T-helper 1 cell (primary cell): ENCODE results near the gene ZNF407.

ENCODE experiments used
- DNase-seq, 5 donors: peaks; one replicate each; pipeline ENCODE4 v3.0.0-alpha.2; 2012 to 2020

The ZNF407 gene

DNA sequence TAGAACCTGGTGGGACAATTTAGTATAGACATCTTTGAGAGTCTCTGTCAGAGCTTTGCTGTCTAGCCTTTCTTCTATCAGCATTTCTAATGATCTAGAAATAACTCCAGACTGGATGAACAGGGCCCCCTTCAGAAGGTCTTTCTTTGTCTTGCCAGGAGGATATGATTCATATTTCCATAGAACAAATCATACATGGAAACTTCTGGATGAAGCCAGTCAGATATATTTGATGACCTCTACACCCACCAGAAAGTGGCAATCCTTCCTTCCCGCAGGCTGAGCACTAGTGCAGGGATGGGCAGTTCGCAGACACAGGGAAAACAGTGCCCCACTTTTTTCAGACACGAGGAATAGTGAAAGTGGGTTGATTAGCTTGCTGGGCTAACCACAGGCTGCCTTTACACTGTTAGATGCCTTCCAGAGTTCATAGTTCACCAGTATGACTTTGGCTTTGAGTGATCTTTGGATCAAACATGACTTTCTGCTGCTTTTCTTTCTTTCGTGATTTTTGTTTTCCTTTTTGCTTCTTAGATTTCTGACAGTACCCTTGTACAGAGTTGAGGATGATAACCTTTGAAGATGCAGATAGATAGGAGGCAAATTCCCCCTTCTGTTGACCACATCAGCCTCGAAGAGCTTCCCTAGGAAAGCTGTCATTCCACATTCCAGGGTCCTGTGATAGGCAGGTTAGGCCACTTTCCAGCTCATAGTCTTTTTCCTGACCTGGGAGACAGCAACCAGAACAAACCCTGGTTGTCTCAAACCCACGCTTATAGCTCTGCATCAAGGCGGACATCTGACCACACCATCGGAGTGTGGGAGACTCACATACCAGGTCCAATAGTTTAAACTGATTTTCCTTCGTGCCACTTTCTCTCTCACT is 237.0 kb downstream of the ZNF407 start:
- no peak for DNase-seq

GRCh38 chr18:74836296-74837139 is 238.8 kb downstream of the ZNF407 start:
- no peak for DNase-seq

DNA sequence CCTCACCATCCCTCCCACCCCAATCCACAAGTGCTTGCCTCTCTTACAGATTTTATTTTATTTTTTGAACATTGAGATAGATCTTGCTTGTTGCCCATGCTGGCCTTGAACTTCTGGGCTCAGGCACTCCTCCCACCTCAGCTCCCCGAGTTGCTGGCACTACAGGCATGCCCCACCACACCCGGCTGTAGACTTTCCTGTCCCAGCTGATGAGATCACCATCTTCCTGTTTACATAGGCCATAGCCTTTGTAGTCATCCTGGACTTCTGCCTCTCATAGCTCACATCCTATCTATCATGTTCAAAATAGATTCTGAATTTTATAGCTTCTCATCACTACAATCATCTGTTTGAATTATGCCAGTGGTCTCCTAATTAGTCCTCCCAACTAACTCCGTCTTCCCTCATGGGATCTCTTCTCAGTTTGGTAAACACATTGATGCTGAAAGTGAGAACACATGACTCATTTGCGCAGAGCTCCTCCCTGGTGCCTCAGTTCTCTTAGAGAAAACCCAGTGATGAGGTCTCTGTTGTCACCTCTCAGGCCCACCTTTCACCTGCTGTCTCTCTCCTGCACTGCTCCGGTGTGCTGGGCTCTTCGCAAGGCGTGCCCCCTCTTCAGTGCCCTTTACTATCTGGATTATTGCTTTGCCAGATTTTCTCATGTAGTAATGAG is 243.0 kb downstream of the ZNF407 start:
- peak in 1 of 5 donors; percentile 41 for DNase-seq

- DNase-seq = no peak
These were observed 243.6 kb downstream of the ZNF407 start for GRCh38 chr18:74841248-74841647.

- DNase-seq = no peak
These were observed 251.6 kb downstream of the ZNF407 start for GRCh38 chr18:74849301-74849700.

GRCh38 chr18:74856434-74856833 is 258.8 kb downstream of the ZNF407 start:
- no peak for DNase-seq

- DNase-seq = no peak
These were observed 259.3 kb downstream of the ZNF407 start for GRCh38 chr18:74856928-74857327.

- no peak for DNase-seq
These were observed 260.2 kb downstream of the ZNF407 start for GRCh38 chr18:74857901-74858300.

GRCh38 chr18:74861154-74861553 is 263.5 kb downstream of the ZNF407 start:
- no peak for DNase-seq

- no peak for DNase-seq
These were observed 264.4 kb downstream of the ZNF407 start for GRCh38 chr18:74862094-74862493.

DNA sequence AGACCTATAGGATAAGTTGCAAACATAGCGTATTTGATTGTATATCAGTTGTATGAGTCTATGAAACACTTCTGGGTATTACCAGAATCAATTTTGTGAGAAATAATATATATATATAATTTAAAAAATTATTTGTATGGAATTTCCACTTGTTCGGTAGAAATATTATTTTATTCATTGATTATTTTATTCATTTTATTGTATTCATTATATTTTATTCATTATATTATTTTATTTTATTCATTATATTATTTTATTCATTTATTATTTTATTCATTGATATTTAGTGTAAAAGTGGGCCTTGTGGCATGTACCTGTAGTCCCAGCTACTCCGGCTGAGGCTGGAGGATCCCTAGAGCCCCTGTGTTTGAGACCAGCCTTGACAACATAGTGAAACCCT is 268.9 kb downstream of the ZNF407 start:
- DNase-seq = no peak

- no peak for DNase-seq
These were observed 270.8 kb downstream of the ZNF407 start for GRCh38 chr18:74868461-74868860.

GRCh38 chr18:74869904-74870863 is 272.5 kb downstream of the ZNF407 start:
- DNase-seq = no peak

DNA sequence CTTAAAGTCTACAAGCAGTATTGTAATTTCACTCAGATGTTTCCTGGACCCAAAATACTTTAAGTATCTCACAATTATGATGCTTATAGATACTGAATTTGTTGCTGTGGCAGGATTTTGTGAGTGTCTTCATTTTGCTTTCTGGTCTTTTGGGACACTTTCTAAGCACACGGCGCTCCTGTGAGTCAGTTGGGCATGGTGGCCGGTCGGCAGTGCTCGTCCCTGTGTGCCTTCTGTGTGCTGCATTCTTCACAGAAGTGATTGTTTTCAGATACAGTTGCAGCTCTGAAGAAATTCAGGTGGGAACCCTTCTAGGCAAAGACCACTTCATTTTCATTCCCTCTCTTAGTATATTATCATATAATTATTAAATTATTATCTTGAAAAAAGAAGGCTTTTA is 273.3 kb downstream of the ZNF407 start:
- no peak for DNase-seq

DNA sequence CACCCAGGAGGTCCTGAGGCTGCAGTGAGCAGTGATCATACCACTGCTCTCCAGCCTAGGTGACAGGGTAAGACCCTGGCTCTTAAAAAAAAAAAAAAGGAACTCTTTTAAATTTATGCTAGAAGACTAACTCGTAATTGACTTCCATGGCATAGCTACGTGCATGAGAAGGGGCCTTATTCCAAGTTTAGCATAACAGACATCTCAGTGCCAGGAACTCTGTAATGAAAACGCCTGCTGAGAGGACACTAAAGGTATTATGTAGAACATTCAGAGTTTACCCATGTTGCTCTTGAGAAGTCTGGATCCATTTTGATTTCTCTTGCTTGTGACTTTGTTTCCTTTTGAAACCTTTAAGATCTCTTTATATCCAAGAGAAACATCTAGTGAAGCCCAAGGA is 276.0 kb downstream of the ZNF407 start:
- DNase-seq = no peak

GRCh38 chr18:74874351-74874750 is 276.7 kb downstream of the ZNF407 start:
- DNase-seq = no peak

GRCh38 chr18:74876630-74877243 is 279.1 kb downstream of the ZNF407 start:
- DNase-seq = no peak

DNA sequence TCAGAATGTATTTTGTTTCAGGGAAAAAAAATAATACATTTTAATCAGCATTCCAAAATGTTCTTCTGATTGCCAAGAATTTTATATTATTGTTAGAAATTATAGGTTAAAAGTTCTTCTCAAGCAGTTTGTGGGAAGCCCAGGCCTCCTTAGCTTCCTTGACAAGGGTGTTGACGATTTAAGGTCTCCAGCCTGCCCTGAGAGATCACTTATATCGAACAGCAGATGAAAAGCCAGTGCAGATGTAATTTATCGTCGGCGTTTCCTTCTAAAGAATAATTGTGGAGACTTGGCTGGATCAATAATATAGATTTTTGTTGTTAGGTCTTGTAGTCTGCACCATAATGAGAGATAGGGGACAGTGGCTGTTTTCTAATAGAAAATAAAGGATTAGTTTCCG is 280.6 kb downstream of the ZNF407 start:
- DNase-seq = no peak

DNA sequence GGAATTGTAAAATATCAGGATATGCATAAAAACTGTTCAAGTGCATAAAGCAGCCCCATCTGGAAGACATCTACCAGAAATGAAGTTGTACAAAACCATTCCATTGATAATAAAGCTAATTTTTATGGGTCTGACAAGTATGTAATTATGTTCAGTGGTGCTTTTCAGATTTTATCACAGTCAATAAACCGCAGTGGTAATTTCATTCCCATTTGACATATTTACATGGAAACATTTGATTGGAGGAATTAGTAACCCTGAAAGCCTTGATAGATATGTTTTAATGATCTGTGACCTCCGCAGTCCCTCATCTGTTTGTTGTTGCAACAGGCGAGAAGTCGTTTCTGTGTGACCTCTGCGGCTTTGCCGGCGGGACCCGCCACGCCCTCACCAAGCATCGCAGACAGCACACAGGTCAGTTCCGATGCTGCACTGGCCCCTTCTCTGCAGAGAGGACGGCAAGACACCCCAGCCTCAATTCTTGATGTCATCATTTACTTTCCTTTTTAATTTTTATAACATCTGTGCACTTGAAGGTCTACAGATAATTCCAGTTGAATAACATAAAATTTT is 283.1 kb downstream of the ZNF407 start:
- DNase-seq = no peak

- no peak for DNase-seq
These were observed 294.5 kb downstream of the ZNF407 start for GRCh38 chr18:74892066-74892627.

- DNase-seq = no peak
These were observed 298.0 kb downstream of the ZNF407 start for GRCh38 chr18:74895686-74896085.
